ENCODE data around the gene LRRC58. TPM values are rescaled to one million over a fixed set of nuclear protein-coding genes. Genes with fewer than 3 reads are reported as not detected.
A peak's percentile ranks its signal among the peaks of the same experiment; 100 is the strongest.

The LRRC58 gene
- total and polyA plus RNA-seq, 2 of the 13 experiments (the other 11 are each of a cell fraction or from before 2014, with no cell fraction given): 9.7 to 17.3 TPM

- TF ChIP-seq ZBTB43 (CRISPR knock-in tag; conservative IDR thresholded peaks at IDR 0.05) (no peak), ZNF770 (CRISPR knock-in tag; IDR thresholded peaks at IDR 0.05) (0 out of 2 replicates have a peak, but pooled peaks have one; percentile 31), CREB3 (CRISPR knock-in tag; IDR thresholded peaks at IDR 0.05) (no peak), JUNB (CRISPR knock-in tag; IDR thresholded peaks at IDR 0.05; ENCODE audit: borderline replicate concordance) (0 out of 2 replicates have a peak, but pooled peaks have one; percentile 26), ZNF136 (CRISPR knock-in tag; IDR thresholded peaks at IDR 0.05; ENCODE audit: low read depth) (no peak), NR2F6 (IDR thresholded peaks at IDR 0.05) (peak; percentile 96), NR2F6 (CRISPR knock-in tag; IDR thresholded peaks at IDR 0.05) (peak; percentile 89), ZNF674 (CRISPR knock-in tag; IDR thresholded peaks at IDR 0.05; ENCODE audit: low read depth) (no peak), ETV5 (CRISPR knock-in tag; IDR thresholded peaks at IDR 0.05; ENCODE audit: borderline replicate concordance) (no peak), GABPA (IDR thresholded peaks at IDR 0.05; ENCODE audit: low read depth, low read length) (no peak), GABPA (CRISPR knock-in tag; IDR thresholded peaks at IDR 0.05; ENCODE audit: low read depth) (no peak), NFRKB (IDR thresholded peaks at IDR 0.05) (no peak), ISL2 (CRISPR knock-in tag; IDR thresholded peaks at IDR 0.05) (peak; percentile 76), SMAD9 (CRISPR knock-in tag; IDR thresholded peaks at IDR 0.05) (no peak), SP140L (CRISPR knock-in tag; IDR thresholded peaks at IDR 0.05; ENCODE audit: borderline replicate concordance) (no peak), ZKSCAN1 (IDR thresholded peaks at IDR 0.05; ENCODE audit: low read length) (no peak), NFAT5 (CRISPR knock-in tag; IDR thresholded peaks at IDR 0.05) (no peak), HOXA3 (CRISPR knock-in tag; IDR thresholded peaks at IDR 0.05) (peak; percentile 29; the same call in 1 of the 2 replicates), SUZ12 (IDR thresholded peaks at IDR 0.05; ENCODE audit: low read depth, low read length) (no peak), TMF1 (CRISPR knock-in tag; IDR thresholded peaks at IDR 0.05; ENCODE audit: low read depth) (no peak), CHD4 (IDR thresholded peaks at IDR 0.05; ENCODE audit: borderline replicate concordance, low read length) (no peak), SRF (IDR thresholded peaks at IDR 0.05; ENCODE audit: low read depth, low read length) (peak; percentile 75), RBM22 (optimal IDR thresholded peaks at IDR 0.05; ENCODE audit: low read length) (no peak), DRAP1 (CRISPR knock-in tag; IDR thresholded peaks at IDR 0.05) (0 out of 2 replicates have a peak, but pooled peaks have one; percentile 13)
Measured at GRCh38 chr3:120274739-120275167, 74.4 kb downstream of the LRRC58 start (continued).

All from HepG2 (cell line).